Gastrocnemius medialis (tissue), 4 donors: ENCODE data around the gene LSS. TPM values are rescaled to one million over a fixed set of nuclear protein-coding genes. Genes with fewer than 3 reads are reported as not detected.

Experiments
- ATAC-seq, 2 donors: fragments of 150-250 bp; one replicate each; pipeline ENCODE4 v1.9.1; 2016
- DNase-seq, 2 donors: peaks; one replicate each; pipeline ENCODE4 v3.0.0-alpha.2; 2019
- H3K27ac ChIP-seq, 4 donors: fragments of 200-600 bp; sonication (generic); 1 replicate in 1 of 4; 2 replicates in 3 of 4; pipeline ENCODE4 v1.5.1; 2016 to 2018; ENCODE audit warnings: mild to moderate bottlenecking in 2 of 4, moderate library complexity in 1 of 4
- H3K27me3 ChIP-seq, 3 donors: fragments of 200-600 bp; sonication (generic) in 2 of 3; 1 replicate in 1 of 3; 2 replicates in 2 of 3; pipeline versions ENCODE4 v1.5.1 to v1.6.0; 2016 to 2019; ENCODE audit warnings: mild to moderate bottlenecking in 1 of 3, moderate library complexity in 1 of 3
- H3K36me3 ChIP-seq, 2 donors: fragments of 200-600 bp; sonication (generic) in 1 of 2; one replicate each; pipeline ENCODE4 v1.5.1; 2017 to 2018
- H3K4me1 ChIP-seq, 2 donors: fragments of 200-600 bp; sonication (generic) in 1 of 2; one replicate each; pipeline ENCODE4 v1.5.1; 2016 to 2017; ENCODE audit warnings: mild to moderate bottlenecking in 2 of 2
- H3K4me3 ChIP-seq, 4 donors: fragments of 200-600 bp; sonication (generic) in 3 of 4; 1 replicate in 1 of 4; 2 replicates in 3 of 4; pipeline ENCODE4 v1.5.1; 2016 to 2019; ENCODE audit warnings: mild to moderate bottlenecking in 2 of 4
- H3K9me3 ChIP-seq, 3 donors: fragments of 200-600 bp; sonication (generic) in 2 of 3; 1 replicate in 1 of 3; 2 replicates in 2 of 3; pipeline ENCODE4 v1.5.1; 2016 to 2019
- CTCF ChIP-seq, 5 experiments: fragments of 450-650 bp in 3 of 5; fragments of 200-600 bp in 2 of 5; sonication (generic) in 2 of 5; IDR thresholded peaks in 4 of 5; conservative IDR thresholded peaks in 1 of 5; 1 replicate in 4 of 5; 2 replicates in 1 of 5; pipeline ENCODE4 v1.5.1; 2016 to 2019; ENCODE audit warnings: antibody characterized with exemption in 5 of 5, mild to moderate bottlenecking in 3 of 5, moderate library complexity in 3 of 5
- POLR2A ChIP-seq, 2 donors: fragments of 450-650 bp; IDR thresholded peaks; one replicate each; pipeline ENCODE4 v1.6.1; 2017; ENCODE audit warnings: antibody characterized with exemption in 2 of 2, mild to moderate bottlenecking in 2 of 2, moderate library complexity in 2 of 2
- in situ Hi-C, 4 donors: fragments of 200-750 bp; cut with MboI; loops; one replicate each; pipeline versions ENCODE4 v1.15.0 to v1.8.0; 2017; ENCODE audit warnings: low sequenced_read_pairs in 4 of 4
- intact Hi-C: fragments of 100-400 bp; cut with DNase I; formaldehyde crosslinking; loops from one replicate; pipeline ENCODE4 v1.15.1; 2023; ENCODE audit warnings: low total_unique reads
- total RNA-seq, 4 donors: library from RNA; depleted of rRNA; stranded (reverse); fragments of >200 nt; gene quantifications; one replicate each; pipeline versions ENCODE4 v1.1.0 to v1.2.3, GENCODE V29; 2016

The LSS gene
- total RNA-seq, 4 donors from 2014 or later = 26.4 to 47.2 (median 32.7) TPM

- peaks cover 0 to 10% of the 10 kb centered on the region in 2 donors for H3K4me1 ChIP-seq
- ATAC-seq = no peak
- H3K27ac ChIP-seq = no peak overlapping the region
- H3K9me3 ChIP-seq = no peaks in the 10 kb centered on the region
- TF ChIP-seq POLR2A (IDR thresholded peaks at IDR 0.05) = no peak
- no peak for TF ChIP-seq CTCF (IDR thresholded peaks at IDR 0.05 in 4 of 5, conservative IDR thresholded peaks at IDR 0.05 in 1 of 5)
- DNase-seq = no peak
- intact Hi-C loops = no loop called here
- H3K36me3 ChIP-seq = no peaks in the 10 kb centered on the region
- in situ Hi-C loops = no loop called here
- no peak overlapping the region for H3K4me3 ChIP-seq
- H3K27me3 ChIP-seq = peaks cover 0 to 3% (median 0%) of the 10 kb centered on the region in 3 donors
Measured at GRCh38 chr21:46156378-46156645, 72.3 kb downstream of the LSS start.

GRCh38 chr21:46155514-46156377, 72.8 kb downstream of the LSS start, which contains the start of gene FTCD:
FTCD (minus strand) TSS chr21:46155579; CDS start chr21:46155523, 56 bp downstream.
- Histone ChIP-seq H3K27me3 (peaks cover 0 to 3% (median 0%) of the 10 kb centered on the region in 3 donors), H3K27ac (no peak within 1 kb of the TSS), H3K9me3 (no peaks in the 10 kb centered on the region), H3K36me3 (no peaks in the 10 kb centered on the region), H3K4me3 (no peak within 1 kb of the TSS), H3K4me1 (peaks cover 0 to 10% of the 10 kb centered on the region in 2 donors)
- ATAC-seq (no peak), DNase-seq (peak in 1 of 2 donors; percentile 7)
- TF ChIP-seq CTCF (IDR thresholded peaks at IDR 0.05 in 4 of 5, conservative IDR thresholded peaks at IDR 0.05 in 1 of 5) = no peak
- no peak for TF ChIP-seq POLR2A (IDR thresholded peaks at IDR 0.05)
- in situ Hi-C loops (no loop called here), intact Hi-C loops (no loop called here)

GRCh38 chr21:46154955-46155513, 73.5 kb downstream of the LSS start:
- no peaks in the 10 kb centered on the region for H3K36me3 ChIP-seq
- intact Hi-C loops = no loop called here

GRCh38 chr21:46154155-46154954, 74.2 kb downstream of the LSS start:
- intact Hi-C loops (no loop called here), in situ Hi-C loops (no loop called here)
- H3K4me3 ChIP-seq = no peak overlapping the region
- H3K4me1 ChIP-seq = peaks cover 0 to 10% of the 10 kb centered on the region in 2 donors
- H3K27ac ChIP-seq = no peak overlapping the region
- H3K9me3 ChIP-seq = no peaks in the 10 kb centered on the region
- H3K27me3 ChIP-seq = peaks cover 0 to 9% (median 0%) of the 10 kb centered on the region in 3 donors
- ATAC-seq (no peak), DNase-seq (peak in 1 of 2 donors; percentile 8)
- no peak for TF ChIP-seq POLR2A (IDR thresholded peaks at IDR 0.05)
- no peak for TF ChIP-seq CTCF (IDR thresholded peaks at IDR 0.05 in 4 of 5, conservative IDR thresholded peaks at IDR 0.05 in 1 of 5)
- H3K36me3 ChIP-seq = no peaks in the 10 kb centered on the region

More at GRCh38 chr21:46154955-46155513, 73.5 kb downstream of the LSS start:
- Histone ChIP-seq H3K9me3 (no peaks in the 10 kb centered on the region), H3K4me3 (no peak overlapping the region), H3K27me3 (peaks cover 0 to 7% (median 0%) of the 10 kb centered on the region in 3 donors), H3K4me1 (peaks cover 0 to 10% of the 10 kb centered on the region in 2 donors), H3K27ac (no peak overlapping the region)
- TF ChIP-seq CTCF (IDR thresholded peaks at IDR 0.05 in 4 of 5, conservative IDR thresholded peaks at IDR 0.05 in 1 of 5) (no peak), POLR2A (IDR thresholded peaks at IDR 0.05) (no peak)
- ATAC-seq (no peak), DNase-seq (peak in 1 of 2 donors; percentile 7)
- in situ Hi-C loops = no loop called here
